ENCODE data around the gene KNTC1.
"Not testable (repeated sequence)": the region's sequence is repeated elsewhere in the genome, so short reads cannot be mapped to it uniquely, and the experiment has no call there.

KNTC1 gene

DNA sequence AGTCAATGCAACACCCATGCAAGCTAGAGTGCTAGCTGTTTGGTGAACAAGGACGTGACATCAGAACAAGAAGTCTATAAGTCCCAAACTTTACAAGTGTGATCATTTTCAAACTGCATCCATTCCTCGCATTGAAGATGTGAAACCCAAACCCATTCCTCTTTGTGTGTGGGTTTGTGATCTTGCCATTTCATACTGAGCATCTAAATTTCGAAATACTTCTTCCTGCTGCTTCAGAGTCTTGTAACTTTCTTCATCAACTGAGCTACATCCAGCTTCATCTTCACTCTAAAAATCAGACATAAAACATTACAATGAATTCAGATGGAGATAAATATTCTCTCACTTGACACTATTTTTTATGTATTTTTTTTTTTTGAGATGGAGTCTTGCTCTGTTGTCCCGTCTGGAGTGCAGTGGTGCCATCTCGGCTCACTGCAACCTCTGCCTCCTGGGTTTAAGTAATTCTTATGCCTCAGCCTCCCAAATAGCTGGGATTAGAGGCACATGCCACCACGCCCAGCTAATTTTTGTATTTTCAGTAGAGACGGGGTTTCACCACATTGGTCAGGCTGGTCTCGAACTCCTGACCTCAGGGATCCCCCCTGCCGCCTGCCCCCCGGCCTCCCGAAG, 21.5 kb upstream of the KNTC1 start:
- H3K27me3 ChIP-seq (ENCODE audit: insufficient read depth, low read length), result no peaks in the 10 kb centered on the region
- no peak overlapping the region for H3K9ac ChIP-seq (ENCODE audit: low read length)
- H2AFZ ChIP-seq (ENCODE audit: low read length), result no peak overlapping the region
- H3K4me2 ChIP-seq (ENCODE audit: low read length), result no peak overlapping the region
- H3K4me3 ChIP-seq (ENCODE audit: low read depth, low read length, poor library complexity, severe bottlenecking), result no peak overlapping the region
- peaks cover 18% of the 10 kb centered on the region for H3K4me1 ChIP-seq (ENCODE audit: insufficient read depth, low read length, severe bottlenecking)
- no peaks in the 10 kb centered on the region for H3K9me3 ChIP-seq (ENCODE audit: low read length)
- no peaks in the 10 kb centered on the region for H4K20me1 ChIP-seq (ENCODE audit: insufficient read depth, low read length)
- no peaks in the 10 kb centered on the region for H3K9me2 ChIP-seq (ENCODE audit: low read depth, low read length)
- H3K79me2 ChIP-seq (ENCODE audit: insufficient read depth, low read length), result 0 out of 2 replicates have a peak, but pooled peaks cover 4% of the 10 kb centered on the region
- H3K36me3 ChIP-seq (ENCODE audit: insufficient read depth, low read length), result peaks cover 77% of the 10 kb centered on the region
- TF ChIP-seq, protein P1, sequence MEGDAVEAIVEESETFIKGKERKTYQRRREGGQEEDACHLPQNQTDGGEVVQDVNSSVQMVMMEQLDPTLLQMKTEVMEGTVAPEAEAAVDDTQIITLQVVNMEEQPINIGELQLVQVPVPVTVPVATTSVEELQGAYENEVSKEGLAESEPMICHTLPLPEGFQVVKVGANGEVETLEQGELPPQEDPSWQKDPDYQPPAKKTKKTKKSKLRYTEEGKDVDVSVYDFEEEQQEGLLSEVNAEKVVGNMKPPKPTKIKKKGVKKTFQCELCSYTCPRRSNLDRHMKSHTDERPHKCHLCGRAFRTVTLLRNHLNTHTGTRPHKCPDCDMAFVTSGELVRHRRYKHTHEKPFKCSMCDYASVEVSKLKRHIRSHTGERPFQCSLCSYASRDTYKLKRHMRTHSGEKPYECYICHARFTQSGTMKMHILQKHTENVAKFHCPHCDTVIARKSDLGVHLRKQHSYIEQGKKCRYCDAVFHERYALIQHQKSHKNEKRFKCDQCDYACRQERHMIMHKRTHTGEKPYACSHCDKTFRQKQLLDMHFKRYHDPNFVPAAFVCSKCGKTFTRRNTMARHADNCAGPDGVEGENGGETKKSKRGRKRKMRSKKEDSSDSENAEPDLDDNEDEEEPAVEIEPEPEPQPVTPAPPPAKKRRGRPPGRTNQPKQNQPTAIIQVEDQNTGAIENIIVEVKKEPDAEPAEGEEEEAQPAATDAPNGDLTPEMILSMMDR (IDR thresholded peaks at IDR 0.05; ENCODE audit: low read length), result no peak
- no peak for TF ChIP-seq EZH2 (IDR thresholded peaks at IDR 0.05; ENCODE audit: borderline replicate concordance, low read length)
- H3K27ac ChIP-seq (ENCODE audit: low read depth, low read length, poor library complexity, severe bottlenecking), result no peak overlapping the region
- H3F3A ChIP-seq (ENCODE audit: insufficient read depth, low read length), result peaks cover 18% of the 10 kb centered on the region

GRCh38 chr12:122506393-122506938, 20.6 kb upstream of the KNTC1 start:
- no peak overlapping the region for H2AFZ ChIP-seq (ENCODE audit: low read length)
- peaks cover 13% of the 10 kb centered on the region for H3K4me1 ChIP-seq (ENCODE audit: insufficient read depth, low read length, severe bottlenecking)
- no peak overlapping the region for H3K4me2 ChIP-seq (ENCODE audit: low read length)
- H4K20me1 ChIP-seq (ENCODE audit: insufficient read depth, low read length), result no peaks in the 10 kb centered on the region
- no peaks in the 10 kb centered on the region for H3K9me2 ChIP-seq (ENCODE audit: low read depth, low read length)
- H3K4me3 ChIP-seq (ENCODE audit: low read depth, low read length, poor library complexity, severe bottlenecking), result no peak overlapping the region
- no peak overlapping the region for H3K9ac ChIP-seq (ENCODE audit: low read length)
- H3K36me3 ChIP-seq (ENCODE audit: insufficient read depth, low read length), result peaks cover 87% of the 10 kb centered on the region
- H3K27ac ChIP-seq (ENCODE audit: low read depth, low read length, poor library complexity, severe bottlenecking), result no peak overlapping the region
- H3K79me2 ChIP-seq (ENCODE audit: insufficient read depth, low read length), result 0 out of 2 replicates have a peak, but pooled peaks cover 4% of the 10 kb centered on the region
- no peak for TF ChIP-seq EZH2 (IDR thresholded peaks at IDR 0.05; ENCODE audit: borderline replicate concordance, low read length)
- TF ChIP-seq, protein P1 (IDR thresholded peaks at IDR 0.05; ENCODE audit: low read length), result no peak
- H3F3A ChIP-seq (ENCODE audit: insufficient read depth, low read length), result peaks cover 18% of the 10 kb centered on the region
- H3K27me3 ChIP-seq (ENCODE audit: insufficient read depth, low read length), result no peaks in the 10 kb centered on the region
- no peaks in the 10 kb centered on the region for H3K9me3 ChIP-seq (ENCODE audit: low read length)

DNA sequence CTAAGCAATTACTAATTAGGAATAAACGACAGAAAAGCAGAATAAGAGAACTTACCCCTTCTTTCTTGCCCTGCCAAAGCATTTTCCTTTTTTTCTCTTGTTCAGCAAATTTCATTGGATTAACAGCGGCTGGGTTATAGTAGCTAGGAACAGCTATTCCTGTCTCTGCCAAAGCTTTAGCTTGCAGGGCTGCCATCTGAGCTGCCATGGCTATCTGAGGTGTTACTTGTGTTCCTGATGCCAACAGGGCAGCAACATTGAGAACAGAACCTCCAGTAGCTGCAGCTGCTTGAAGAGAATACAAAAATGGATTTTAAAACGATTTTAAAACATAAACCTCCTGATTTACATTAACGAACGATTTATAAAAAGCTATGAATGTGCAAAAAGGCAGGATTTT, 18.9 kb upstream of the KNTC1 start:
- no peaks in the 10 kb centered on the region for H3K9me2 ChIP-seq (ENCODE audit: low read depth, low read length)
- H4K20me1 ChIP-seq (ENCODE audit: insufficient read depth, low read length), result no peaks in the 10 kb centered on the region
- 0 out of 2 replicates have a peak, but pooled peaks cover 4% of the 10 kb centered on the region for H3K79me2 ChIP-seq (ENCODE audit: insufficient read depth, low read length)

GRCh38 chr12:122513028-122513427, 14.0 kb upstream of the KNTC1 start:
- H2AFZ ChIP-seq (ENCODE audit: low read length); H3K4me1 ChIP-seq (ENCODE audit: insufficient read depth, low read length, severe bottlenecking); H4K20me1 ChIP-seq (ENCODE audit: insufficient read depth, low read length); H3K9me2 ChIP-seq (ENCODE audit: low read depth, low read length); H3K27ac ChIP-seq (ENCODE audit: low read depth, low read length, poor library complexity, severe bottlenecking); H3K4me2 ChIP-seq (ENCODE audit: low read length); H3K27me3 ChIP-seq (ENCODE audit: insufficient read depth, low read length); H3K9ac ChIP-seq (ENCODE audit: low read length); H3K4me3 ChIP-seq (ENCODE audit: low read depth, low read length, poor library complexity, severe bottlenecking); H3F3A ChIP-seq (ENCODE audit: insufficient read depth, low read length); H3K9me3 ChIP-seq (ENCODE audit: low read length): not testable (repeated sequence)
- Histone ChIP-seq H3K36me3 (ENCODE audit: insufficient read depth, low read length) (peaks cover 99% of the 10 kb centered on the region), H3K79me2 (ENCODE audit: insufficient read depth, low read length) (peaks cover 14% of the 10 kb centered on the region; the same call in 1 of the 2 replicates)

More for the DNA sequence above, 18.9 kb upstream of the KNTC1 start:
- Histone ChIP-seq H3K4me1 (ENCODE audit: insufficient read depth, low read length, severe bottlenecking) (no peaks in the 10 kb centered on the region), H3K9me3 (ENCODE audit: low read length) (no peaks in the 10 kb centered on the region), H2AFZ (ENCODE audit: low read length) (no peak overlapping the region), H3K4me2 (ENCODE audit: low read length) (no peak overlapping the region), H3K4me3 (ENCODE audit: low read depth, low read length, poor library complexity, severe bottlenecking) (no peak overlapping the region), H3K27me3 (ENCODE audit: insufficient read depth, low read length) (no peaks in the 10 kb centered on the region), H3K36me3 (ENCODE audit: insufficient read depth, low read length) (peaks cover 98% of the 10 kb centered on the region), H3K27ac (ENCODE audit: low read depth, low read length, poor library complexity, severe bottlenecking) (no peak overlapping the region), H3F3A (ENCODE audit: insufficient read depth, low read length) (peaks cover 16% of the 10 kb centered on the region), H3K9ac (ENCODE audit: low read length) (no peak overlapping the region)
- TF ChIP-seq, protein P1 (IDR thresholded peaks at IDR 0.05; ENCODE audit: low read length), result no peak
- no peak for TF ChIP-seq EZH2 (IDR thresholded peaks at IDR 0.05; ENCODE audit: borderline replicate concordance, low read length)

All from OCI-LY1 (cell line).